ENCODE data around the gene ADSL.

- TF ChIP-seq CTCF (IDR thresholded peaks at IDR 0.05) = no peak
- no peak for TF ChIP-seq POLR2A (IDR thresholded peaks at IDR 0.05)
Observed at GRCh38 chr22:40420341-40421081, 74.2 kb downstream of the ADSL start.
